Hepatocyte (in vitro differentiated cells): ENCODE results near the gene GPR37L1.

Experiments used
- EZH2phosphoT487 ChIP-seq: fragments of 200-600 bp; sonication (generic); IDR thresholded peaks from one replicate; pipeline ENCODE4 v1.6.1; 2018; ENCODE audit warnings: antibody characterized with exemption, mild to moderate bottlenecking, low read depth, moderate library complexity; ENCODE audit not compliant: unreplicated experiment, severe bottlenecking
- TF ChIP-seq, protein P1 (sequence below): fragments of 200-600 bp; sonication (generic); IDR thresholded peaks from 2 replicates; pipeline ENCODE4 v1.5.1; 2016; ENCODE audit warnings: antibody characterized with exemption, mild to moderate bottlenecking; ENCODE audit not compliant: poor library complexity

DNA sequence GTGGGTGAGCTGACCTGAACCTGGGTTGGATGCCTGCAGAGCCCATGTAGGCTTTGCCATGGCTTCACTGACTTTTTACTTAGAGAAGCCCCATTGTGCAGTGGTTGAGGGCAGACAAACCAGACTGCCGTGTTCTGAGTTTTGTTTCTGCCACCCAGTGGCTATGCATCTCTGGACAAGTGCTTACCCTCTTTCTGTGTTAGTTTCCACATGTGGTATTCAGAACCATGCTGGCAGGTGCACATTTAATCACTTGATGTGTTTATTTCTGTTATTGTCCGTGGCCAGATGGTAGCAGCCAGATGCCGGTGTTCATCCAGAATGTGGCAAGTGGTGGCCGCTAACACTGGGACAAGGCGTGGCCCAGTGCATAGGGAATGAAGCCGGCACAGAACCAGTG is 48.0 kb downstream of the GPR37L1 start:
- TF ChIP-seq, protein P1, sequence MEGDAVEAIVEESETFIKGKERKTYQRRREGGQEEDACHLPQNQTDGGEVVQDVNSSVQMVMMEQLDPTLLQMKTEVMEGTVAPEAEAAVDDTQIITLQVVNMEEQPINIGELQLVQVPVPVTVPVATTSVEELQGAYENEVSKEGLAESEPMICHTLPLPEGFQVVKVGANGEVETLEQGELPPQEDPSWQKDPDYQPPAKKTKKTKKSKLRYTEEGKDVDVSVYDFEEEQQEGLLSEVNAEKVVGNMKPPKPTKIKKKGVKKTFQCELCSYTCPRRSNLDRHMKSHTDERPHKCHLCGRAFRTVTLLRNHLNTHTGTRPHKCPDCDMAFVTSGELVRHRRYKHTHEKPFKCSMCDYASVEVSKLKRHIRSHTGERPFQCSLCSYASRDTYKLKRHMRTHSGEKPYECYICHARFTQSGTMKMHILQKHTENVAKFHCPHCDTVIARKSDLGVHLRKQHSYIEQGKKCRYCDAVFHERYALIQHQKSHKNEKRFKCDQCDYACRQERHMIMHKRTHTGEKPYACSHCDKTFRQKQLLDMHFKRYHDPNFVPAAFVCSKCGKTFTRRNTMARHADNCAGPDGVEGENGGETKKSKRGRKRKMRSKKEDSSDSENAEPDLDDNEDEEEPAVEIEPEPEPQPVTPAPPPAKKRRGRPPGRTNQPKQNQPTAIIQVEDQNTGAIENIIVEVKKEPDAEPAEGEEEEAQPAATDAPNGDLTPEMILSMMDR: no peak
- no peak for TF ChIP-seq EZH2phosphoT487
